K562 (cell line): ENCODE results near the gene GRAMD1B. TPM values are rescaled to one million over a fixed set of nuclear protein-coding genes. Genes with fewer than 3 reads are reported as not detected.

ENCODE experiments used
- ATAC-seq: fragments of 200-7000 bp; cut with Tn5 transposase; 3 replicates; pipeline ENCODE4 v1.9.1; 2020; ENCODE audit warnings: moderate library complexity
- BruUV-seq: library from RNA; stranded (reverse); fragments of 400-500 nt; replicated peaks from 2 replicates; lab custom pipeline; 2021; lab: Mats Ljungman, UMichigan
- CTCF ChIA-PET: fragments of 300-600 bp; formaldehyde crosslinking; extraction: SDS; loops from one replicate; lab custom pipeline; 2021; ENCODE audit warnings: low intra/inter-chr PET ratio; lab: Yijun Ruan, JAX
- POLR2A ChIA-PET: fragments of 300-600, 350-650 bp; sonication (Branson Sonifier 250); formaldehyde crosslinking; extraction: SDS; loops from one replicate; lab custom pipeline; 2021; ENCODE audit warnings: antibody characterized with exemption, inconsistent platforms; lab: Yijun Ruan, JAX
- DNase-seq, 4 experiments: peaks; one replicate each; pipeline versions ENCODE4 v3.0.0 to v3.0.0-alpha.2; 2011 to 2018; ENCODE audit warnings: low spot score in 3 of 4, mixed read lengths in 3 of 4; ENCODE audit errors: extremely low read depth in 1 of 4
- FAIRE-seq: peaks from 2 replicates; lab custom pipeline; 2011; peaks lifted over from hg19 to GRCh38; lab: Jason Lieb, UNC
- H2AFZ ChIP-seq: 2 replicates; pipeline ENCODE4 v1.6.0; 2011; ENCODE audit warnings: low read depth, low read length, control low read depth, inconsistent platforms
- H3K27ac ChIP-seq: fragments of 200-600 bp; 3 replicates; pipeline ENCODE4 v1.8.0; 2011; ENCODE audit warnings: low read depth, mild to moderate bottlenecking, control low read depth, inconsistent platforms, low read length, moderate library complexity, mixed read lengths; ENCODE audit errors: extremely low read depth
- H3K27me3 ChIP-seq, 2 experiments: fragments of 300-600 bp in 1 of 2; 2 replicates in 1 of 2; 3 replicates in 1 of 2; pipeline versions ENCODE4 v1.6.0 to v1.8.0; 2011; ENCODE audit warnings: inconsistent platforms in 2 of 2, low read length in 2 of 2, mild to moderate bottlenecking in 1 of 2, mixed read lengths in 1 of 2, moderate library complexity in 1 of 2; ENCODE audit not compliant: control insufficient read depth in 2 of 2, insufficient read depth in 2 of 2
- H3K36me3 ChIP-seq: fragments of 300-600 bp; 3 replicates; pipeline ENCODE4 v1.8.0; 2011; ENCODE audit warnings: mild to moderate bottlenecking, low read length, inconsistent platforms; ENCODE audit not compliant: control insufficient read depth, insufficient read depth
- H3K4me1 ChIP-seq, 2 experiments: fragments of 200-600 bp in 1 of 2; replicated peaks in 1 of 2; 2 replicates in 1 of 2; 3 replicates in 1 of 2; pipeline versions ENCODE4 v1.5.1 to v1.8.0; 2011; ENCODE audit warnings: inconsistent platforms in 2 of 2, low read length in 2 of 2, mild to moderate bottlenecking in 1 of 2, mixed read lengths in 1 of 2, moderate library complexity in 1 of 2; ENCODE audit not compliant: control insufficient read depth in 2 of 2, insufficient read depth in 2 of 2
- H3K4me2 ChIP-seq: 2 replicates; pipeline ENCODE4 v1.6.1; 2011; ENCODE audit warnings: low read length, control low read depth, inconsistent platforms, mixed read lengths; ENCODE audit not compliant: insufficient read depth
- H3K4me3 ChIP-seq: fragments of 200-600 bp; sonication (generic), shearing (Covaris generic); 2 replicates; pipeline ENCODE4 v1.5.1; 2016; ENCODE audit warnings: control low read depth, inconsistent platforms
- H3K79me2 ChIP-seq: fragments of 200-600 bp; 3 replicates; pipeline ENCODE4 v1.8.0; 2011; ENCODE audit warnings: low read length, inconsistent platforms; ENCODE audit not compliant: control insufficient read depth, insufficient read depth
- H3K9ac ChIP-seq, 2 experiments: 2 replicates each; pipeline versions ENCODE4 v1.6.0 to v1.6.1; 2011; ENCODE audit warnings: low read depth in 2 of 2, low read length in 2 of 2, control low read depth in 1 of 2, inconsistent platforms in 1 of 2, mild to moderate bottlenecking in 1 of 2, mixed read lengths in 1 of 2; ENCODE audit not compliant: insufficient read depth in 1 of 2
- H3K9me1 ChIP-seq: one replicate; pipeline ENCODE4 v1.6.0; 2011; ENCODE audit warnings: inconsistent platforms, mild to moderate bottlenecking, low read length, moderate library complexity; ENCODE audit not compliant: control insufficient read depth, insufficient read depth
- H3K9me3 ChIP-seq: replicated peaks from 2 replicates; pipeline ENCODE4 v1.5.1; 2011; ENCODE audit warnings: low read depth, low read length, inconsistent platforms; ENCODE audit not compliant: control insufficient read depth, insufficient read depth
- H4K20me1 ChIP-seq: replicated peaks from 2 replicates; pipeline ENCODE4 v1.6.1; 2011; ENCODE audit warnings: low read length, inconsistent platforms, mixed read lengths; ENCODE audit not compliant: control insufficient read depth, insufficient read depth
- ADNP ChIP-seq: fragments of 200-800 bp; sonication (Bioruptor generic); IDR thresholded peaks from 2 replicates; pipeline ENCODE4 v1.6.1; 2016; ENCODE audit warnings: missing genetic modification characterization, missing compliant biosample characterization
- FOS ChIP-seq: IDR thresholded peaks from 3 replicates; pipeline ENCODE4 v1.6.1; 2011; ENCODE audit not compliant: insufficient read length; ENCODE audit errors: extremely low read depth
- HMG20B ChIP-seq: fragments of 250-450 bp; sonication (Bioruptor Pico); IDR thresholded peaks from 2 replicates; pipeline ENCODE4 v1.5.0; 2021; ENCODE audit warnings: mild to moderate bottlenecking
- NFXL1 ChIP-seq: fragments of 450-650 bp; formaldehyde crosslinking; IDR thresholded peaks from 2 replicates; pipeline ENCODE4 v1.4.0; 2021; ENCODE audit warnings: mild to moderate bottlenecking
- POLR2AphosphoS5 ChIP-seq: IDR thresholded peaks from 2 replicates; pipeline ENCODE4 v1.6.1; 2011; ENCODE audit warnings: mild to moderate bottlenecking, low read depth, low read length, moderate library complexity; ENCODE audit not compliant: control insufficient read depth, insufficient read depth
- PTBP1 ChIP-seq: fragments of 200-400 bp; formaldehyde crosslinking; IDR thresholded peaks from 2 replicates; pipeline ENCODE4 v1.6.1; 2017; ENCODE audit warnings: low read depth, low read length
- ZNF764 ChIP-seq: fragments of 250-450 bp; sonication (Bioruptor Pico); IDR thresholded peaks from 2 replicates; pipeline ENCODE4 v1.4.0; 2020; ENCODE audit warnings: low read depth, mild to moderate bottlenecking, moderate library complexity
- WGBS: fragments of 100-300 bp; shearing (Covaris generic); methylation state at CpG from one replicate; pipeline ENCODE4 v1.1.6; 2016; ENCODE audit warnings: low coverage, mixed read lengths; ENCODE audit not compliant: insufficient coverage; ENCODE audit errors: missing lambda C conversion rate; 5-methylcytosine and 5-hydroxymethylcytosine counted together
- in situ Hi-C: fragments of 300-500 bp; cut with MboI; formaldehyde crosslinking; loops from 4 replicates; pipeline ENCODE4 v1.15.0; 2018; ENCODE audit warnings: inconsistent platforms, mixed read lengths
- intact Hi-C: fragments of 100-400 bp; cut with micrococcal nuclease; formaldehyde crosslinking; loops from 2 replicates; pipeline ENCODE4 v1.14.2; 2022
- polyA plus RNA-seq, 8 experiments: library from polyadenylated mRNA; depleted of rRNA in 4 of 8; stranded (reverse) in 5 of 8; unstranded in 3 of 8; fragments of >200 nt; fragmentation: Nextera tagmentation in 2 of 8; fragmentation: Illumina TruSeq in 1 of 8; extraction: Ambion mirVana in 2 of 8; extraction: Trizol in 1 of 8; gene quantifications; 2 replicates each; pipeline versions ENCODE4 v1.2.1 to v1.2.3, GENCODE V29; 2011 to 2014; ENCODE audit warnings: inconsistent platforms in 1 of 8, missing spikeins in 1 of 8
- total RNA-seq, 7 experiments: library from RNA; depleted of rRNA in 6 of 7; stranded (reverse); fragments of >200 nt in 6 of 7; fragmentation: Illumina TruSeq in 2 of 7; extraction: Trizol in 2 of 7; gene quantifications; 2 replicates each; pipeline versions ENCODE4 v1.2.1 to v1.2.3, GENCODE V29; 2011 to 2021; ENCODE audit warnings: low replicate concordance in 1 of 7

GRAMD1B gene
- total and polyA plus RNA-seq, 9 of the 15 experiments (the other 6 are each of a cell fraction or from before 2014, with no cell fraction given): 0.31 TPM; not detected in 8

- TF ChIP-seq FOS: no peak
- no peak for TF ChIP-seq POLR2AphosphoS5
- no peak for TF ChIP-seq ADNP (tag)
- no peak for TF ChIP-seq PTBP1
- no peak for TF ChIP-seq NFXL1
- TF ChIP-seq HMG20B: no peak
- no peak for TF ChIP-seq ZNF764 (CRISPR knock-in tag)
- ChIA-PET POLR2A (interaction anchor here (0.6 kb wide), 1 partner anchor 75 kb away, joined by 3 read pairs; no protein-coding TSS in a partner anchor), CTCF (no interaction called here)
- no peak overlapping the region for H3K4me3 ChIP-seq
- H3K27ac ChIP-seq: no peak overlapping the region
- no peak for DNase-seq
- no peak for ATAC-seq
- BruUV-seq: no TSS peak
- no peak overlapping the region for H3K4me2 ChIP-seq
- H3K36me3 ChIP-seq: no peaks in the 10 kb centered on the region
- no peak for FAIRE-seq
- no peaks in the 10 kb centered on the region for H3K79me2 ChIP-seq
- in situ Hi-C loops (no loop called here), intact Hi-C loops (no loop called here)
- no peaks in the 10 kb centered on the region for H3K4me1 ChIP-seq
- H3K27me3 ChIP-seq: peaks cover 14 to 20% of the 10 kb centered on the region in 2 experiments; a peak in 4 of 5 replicates
- H3K9me3 ChIP-seq: no peaks in the 10 kb centered on the region
- WGBS: 0% methylated on average over 12 of the region's 12 CpGs
- no peaks in the 10 kb centered on the region for H3K9me1 ChIP-seq
- no peak overlapping the region for H2AFZ ChIP-seq
- H4K20me1 ChIP-seq: no peaks in the 10 kb centered on the region
- H3K9ac ChIP-seq: no peak overlapping the region
Measured at GRCh38 chr11:123558536-123559315, 128.7 kb downstream of the GRAMD1B start.
